HUDEP-2 (cell line): Measurements from ENCODE around the gene PTPRF.
"Not testable (repeated sequence)": the region's sequence is repeated elsewhere in the genome, so short reads cannot be mapped to it uniquely, and the experiment has no call there.

Experiments
- DNase-seq, 76 experiments: peaks; one replicate each; lab custom pipeline; 2025; ENCODE audit not compliant: unreplicated experiment in 76 of 76; lab: John Stamatoyannopoulos, UW

PTPRF gene

DNA sequence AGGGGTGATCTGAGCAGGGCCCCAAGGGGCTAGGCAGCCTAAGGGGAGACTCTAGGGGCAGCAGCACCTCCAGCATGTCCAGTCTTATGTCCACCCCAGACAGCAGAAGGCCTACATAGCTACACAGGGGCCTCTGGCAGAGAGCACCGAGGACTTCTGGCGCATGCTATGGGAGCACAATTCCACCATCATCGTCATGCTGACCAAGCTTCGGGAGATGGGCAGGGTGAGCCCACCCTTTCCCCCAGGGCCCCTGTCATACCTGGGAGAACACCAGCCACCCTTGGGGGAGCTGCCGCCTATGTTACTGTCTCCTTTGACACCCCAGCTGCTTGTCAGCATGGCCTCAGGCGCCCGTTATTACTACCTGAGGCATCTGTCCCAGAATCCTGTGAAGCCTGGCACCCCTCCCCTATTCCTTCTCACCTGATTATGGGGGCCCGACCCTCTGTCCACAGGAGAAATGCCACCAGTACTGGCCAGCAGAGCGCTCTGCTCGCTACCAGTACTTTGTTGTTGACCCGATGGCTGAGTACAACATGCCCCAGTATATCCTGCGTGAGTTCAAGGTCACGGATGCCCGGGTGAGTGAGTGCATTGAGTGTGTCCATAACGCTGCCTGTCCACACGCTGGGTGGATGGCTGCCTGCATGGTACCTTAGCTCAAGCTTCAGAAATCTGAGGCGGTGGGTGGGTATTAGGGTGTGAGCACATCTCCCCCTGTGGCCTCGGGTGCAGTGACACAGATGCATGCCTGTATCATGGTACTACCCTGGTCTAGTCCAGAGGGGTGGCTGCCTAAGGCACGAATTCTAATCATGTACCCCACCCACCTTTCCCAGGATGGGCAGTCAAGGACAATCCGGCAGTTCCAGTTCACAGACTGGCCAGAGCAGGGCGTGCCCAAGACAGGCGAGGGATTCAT, 89.6 kb downstream of the PTPRF start:
- DNase-seq: no peak

DNA sequence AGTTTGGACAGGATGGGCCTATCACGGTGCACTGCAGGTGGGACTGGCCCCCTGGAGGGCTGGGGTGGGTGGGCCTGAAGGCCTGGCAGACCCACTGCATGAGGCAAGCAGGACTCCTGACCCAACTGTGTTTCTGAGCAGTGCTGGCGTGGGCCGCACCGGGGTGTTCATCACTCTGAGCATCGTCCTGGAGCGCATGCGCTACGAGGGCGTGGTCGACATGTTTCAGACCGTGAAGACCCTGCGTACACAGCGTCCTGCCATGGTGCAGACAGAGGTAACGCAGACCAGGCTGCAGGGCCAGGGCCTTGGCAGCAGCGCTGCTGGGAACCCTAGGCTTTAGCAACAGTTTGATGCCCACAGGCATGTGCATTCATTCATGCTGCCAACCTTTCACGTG, 90.3 kb downstream of the PTPRF start:
- no peak for DNase-seq

DNA sequence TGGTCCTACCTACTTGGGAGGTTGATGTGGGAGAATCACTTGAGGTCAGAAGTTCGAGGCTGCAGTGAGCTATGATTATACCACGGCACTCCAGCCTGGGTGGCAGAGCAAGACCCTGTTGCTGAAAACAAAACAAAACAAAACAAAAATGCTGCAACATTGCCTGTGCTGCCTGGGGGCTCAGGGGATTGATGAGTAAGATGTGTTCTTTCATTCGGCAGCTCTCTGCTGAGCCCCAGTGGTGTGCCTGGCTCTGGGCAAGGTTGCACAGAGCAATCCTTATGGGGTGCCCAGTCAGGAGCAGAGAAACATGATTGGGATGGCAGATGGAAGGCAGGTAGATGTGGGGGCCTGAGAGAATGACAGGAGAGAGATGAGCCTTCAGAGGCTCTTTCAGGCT, 90.7 kb downstream of the PTPRF start:
- DNase-seq: no peak

DNA sequence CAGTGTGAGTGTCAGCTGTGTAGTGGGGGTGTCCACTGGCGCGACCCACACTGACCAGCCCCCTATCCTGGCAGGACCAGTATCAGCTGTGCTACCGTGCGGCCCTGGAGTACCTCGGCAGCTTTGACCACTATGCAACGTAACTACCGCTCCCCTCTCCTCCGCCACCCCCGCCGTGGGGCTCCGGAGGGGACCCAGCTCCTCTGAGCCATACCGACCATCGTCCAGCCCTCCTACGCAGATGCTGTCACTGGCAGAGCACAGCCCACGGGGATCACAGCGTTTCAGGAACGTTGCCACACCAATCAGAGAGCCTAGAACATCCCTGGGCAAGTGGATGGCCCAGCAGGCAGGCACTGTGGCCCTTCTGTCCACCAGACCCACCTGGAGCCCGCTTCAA, 91.2 kb downstream of the PTPRF start:
- no peak for DNase-seq

DNA sequence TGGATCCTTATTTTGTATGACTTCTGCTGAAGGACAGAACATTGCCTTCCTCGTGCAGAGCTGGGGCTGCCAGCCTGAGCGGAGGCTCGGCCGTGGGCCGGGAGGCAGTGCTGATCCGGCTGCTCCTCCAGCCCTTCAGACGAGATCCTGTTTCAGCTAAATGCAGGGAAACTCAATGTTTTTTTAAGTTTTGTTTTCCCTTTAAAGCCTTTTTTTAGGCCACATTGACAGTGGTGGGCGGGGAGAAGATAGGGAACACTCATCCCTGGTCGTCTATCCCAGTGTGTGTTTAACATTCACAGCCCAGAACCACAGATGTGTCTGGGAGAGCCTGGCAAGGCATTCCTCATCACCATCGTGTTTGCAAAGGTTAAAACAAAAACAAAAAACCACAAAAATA, 91.8 kb downstream of the PTPRF start:
- DNase-seq: no peak

DNA sequence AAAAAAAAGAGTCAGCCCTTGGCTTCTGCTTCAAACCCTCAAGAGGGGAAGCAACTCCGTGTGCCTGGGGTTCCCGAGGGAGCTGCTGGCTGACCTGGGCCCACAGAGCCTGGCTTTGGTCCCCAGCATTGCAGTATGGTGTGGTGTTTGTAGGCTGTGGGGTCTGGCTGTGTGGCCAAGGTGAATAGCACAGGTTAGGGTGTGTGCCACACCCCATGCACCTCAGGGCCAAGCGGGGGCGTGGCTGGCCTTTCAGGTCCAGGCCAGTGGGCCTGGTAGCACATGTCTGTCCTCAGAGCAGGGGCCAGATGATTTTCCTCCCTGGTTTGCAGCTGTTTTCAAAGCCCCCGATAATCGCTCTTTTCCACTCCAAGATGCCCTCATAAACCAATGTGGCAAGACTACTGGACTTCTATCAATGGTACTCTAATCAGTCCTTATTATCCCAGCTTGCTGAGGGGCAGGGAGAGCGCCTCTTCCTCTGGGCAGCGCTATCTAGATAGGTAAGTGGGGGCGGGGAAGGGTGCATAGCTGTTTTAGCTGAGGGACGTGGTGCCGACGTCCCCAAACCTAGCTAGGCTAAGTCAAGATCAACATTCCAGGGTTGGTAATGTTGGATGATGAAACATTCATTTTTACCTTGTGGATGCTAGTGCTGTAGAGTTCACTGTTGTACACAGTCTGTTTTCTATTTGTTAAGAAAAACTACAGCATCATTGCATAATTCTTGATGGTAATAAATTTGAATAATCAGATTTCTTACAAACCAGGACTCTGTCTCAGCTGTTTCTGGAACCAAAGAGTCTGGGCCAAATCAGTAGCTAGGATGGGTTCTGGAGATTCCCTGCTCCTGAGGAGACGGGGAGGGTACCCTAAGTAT, 92.5 kb downstream of the PTPRF start:
- no peak for DNase-seq

DNA sequence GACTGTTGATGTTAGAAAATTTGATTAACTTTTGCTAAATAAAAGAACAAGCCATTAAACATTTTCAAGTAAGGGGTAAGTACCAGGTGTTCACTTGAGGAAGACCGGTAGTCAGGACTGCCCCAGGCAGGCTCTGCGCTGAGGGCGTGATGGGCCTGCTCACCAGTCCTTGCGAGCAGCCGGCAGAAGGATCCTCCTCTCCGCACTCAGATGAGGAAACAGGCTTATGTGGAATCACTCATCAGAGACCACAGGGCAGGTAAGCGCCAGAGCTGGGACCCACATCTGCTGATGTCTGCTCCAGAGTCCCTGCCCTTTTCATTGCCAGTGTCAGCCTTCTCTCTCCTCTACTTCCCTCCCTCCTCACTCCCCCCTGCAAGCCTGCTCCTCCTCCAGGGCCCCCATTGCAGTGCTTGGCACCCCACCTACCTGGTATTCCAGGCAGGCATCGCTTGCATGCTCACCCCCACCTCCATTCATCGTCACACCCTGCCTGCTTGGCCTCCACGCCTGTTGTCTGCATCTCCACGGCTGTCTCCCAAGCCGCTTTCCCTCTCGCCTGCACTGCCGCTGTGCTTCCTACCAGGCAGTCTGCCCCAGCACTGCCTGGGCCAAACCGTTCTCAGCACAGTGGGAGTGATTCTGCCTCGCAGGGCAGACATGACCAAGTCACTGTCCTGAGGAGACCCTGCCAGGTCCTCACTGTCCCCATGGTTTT, 94.5 kb downstream of the PTPRF start:
- DNase-seq: no peak

DNA sequence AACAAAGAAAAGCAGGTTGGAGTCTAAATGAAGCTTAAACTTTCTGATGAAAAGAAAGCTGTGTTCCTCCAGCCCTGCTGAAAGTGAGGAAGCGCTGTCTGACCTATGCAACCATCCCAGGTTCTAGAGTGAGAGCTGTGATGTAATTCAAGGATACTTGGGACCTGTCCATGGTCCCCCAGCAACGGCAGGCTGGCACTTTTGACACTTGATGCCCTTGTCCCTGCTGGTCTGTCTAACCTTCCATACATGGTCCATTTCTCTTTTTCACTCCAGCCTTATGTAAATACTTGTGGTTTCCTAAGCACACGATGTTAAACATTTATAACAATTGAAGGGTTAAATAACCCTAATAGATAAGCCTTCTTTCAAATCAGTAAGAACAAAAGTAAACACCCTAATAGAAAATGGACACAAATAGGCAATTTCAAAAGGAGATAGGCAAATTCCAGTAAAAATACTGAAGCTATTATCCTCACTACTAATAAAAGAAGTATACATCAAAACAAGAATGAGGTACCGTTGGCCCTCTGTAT, 101.5 kb downstream of the PTPRF start:
- no peak for DNase-seq

DNA sequence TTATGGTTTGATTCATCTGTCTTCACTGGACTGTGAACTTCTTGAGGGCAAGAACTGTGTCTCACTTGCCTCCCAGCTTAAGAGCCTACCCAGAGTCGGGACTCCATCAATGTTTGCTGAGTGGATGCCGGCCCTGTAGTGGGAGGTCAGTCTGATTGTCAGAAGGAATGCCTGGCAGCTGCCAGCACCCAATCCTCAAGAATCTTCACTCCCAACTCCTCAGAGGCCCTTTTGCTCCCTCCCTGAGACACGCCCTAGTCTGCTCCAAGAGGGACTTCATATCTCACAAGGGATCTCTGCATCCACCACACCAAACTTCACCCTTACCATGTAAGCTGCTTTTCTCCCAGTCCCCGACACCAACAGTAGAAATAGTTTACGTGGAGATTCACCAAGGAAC, 104.0 kb downstream of the PTPRF start:
- DNase-seq: no peak

DNA sequence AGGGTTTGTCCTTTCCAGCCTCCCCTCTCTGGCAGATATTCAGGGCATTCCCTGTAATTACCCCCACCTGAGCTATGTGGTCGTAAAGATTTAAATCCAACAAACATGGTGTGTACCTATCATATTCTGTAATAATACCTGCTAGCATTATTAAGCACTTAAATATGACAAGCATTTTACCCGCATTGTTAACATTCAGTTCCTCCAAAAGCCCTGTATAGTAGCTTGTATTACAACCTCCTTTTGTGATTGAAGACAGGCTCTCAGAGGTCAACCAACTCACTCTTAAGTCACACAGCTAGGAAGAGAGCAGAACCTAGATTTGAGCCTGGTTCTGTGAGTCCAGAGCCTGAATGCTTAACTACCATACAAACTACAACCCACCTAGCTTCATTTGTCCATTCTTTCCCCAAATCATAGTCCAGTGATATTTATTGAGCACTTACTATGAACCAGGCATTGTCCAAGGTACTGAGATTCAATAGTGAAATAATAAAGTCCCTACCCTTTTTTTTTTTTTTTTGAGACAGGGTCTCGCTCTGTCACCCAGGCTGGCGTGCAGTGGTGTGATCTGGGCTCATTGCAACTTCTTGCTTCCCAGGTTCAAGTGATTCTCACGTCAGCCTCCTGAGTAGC, 105.4 kb downstream of the PTPRF start:
- DNase-seq: no peak

DNA sequence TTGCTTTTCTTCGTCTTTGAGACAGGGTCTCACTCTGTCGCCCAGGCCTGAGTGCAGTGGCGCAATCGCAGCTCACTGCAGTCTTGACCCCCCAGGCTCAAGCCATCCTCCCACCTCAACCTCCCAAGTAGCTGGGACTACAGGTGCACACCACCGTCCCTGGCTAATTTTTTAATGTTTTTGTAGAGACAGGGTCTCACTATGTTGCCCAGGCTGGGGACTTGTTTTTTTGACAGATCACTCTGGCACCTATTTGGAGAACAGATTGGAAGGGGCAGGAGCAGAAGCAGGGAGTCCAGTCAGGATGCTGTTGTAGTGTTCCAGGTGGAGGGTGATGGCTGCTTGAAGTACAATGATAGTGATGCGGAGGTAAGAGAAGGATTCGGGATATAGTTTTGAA, 106.6 kb downstream of the PTPRF start:
- no peak for DNase-seq

DNA sequence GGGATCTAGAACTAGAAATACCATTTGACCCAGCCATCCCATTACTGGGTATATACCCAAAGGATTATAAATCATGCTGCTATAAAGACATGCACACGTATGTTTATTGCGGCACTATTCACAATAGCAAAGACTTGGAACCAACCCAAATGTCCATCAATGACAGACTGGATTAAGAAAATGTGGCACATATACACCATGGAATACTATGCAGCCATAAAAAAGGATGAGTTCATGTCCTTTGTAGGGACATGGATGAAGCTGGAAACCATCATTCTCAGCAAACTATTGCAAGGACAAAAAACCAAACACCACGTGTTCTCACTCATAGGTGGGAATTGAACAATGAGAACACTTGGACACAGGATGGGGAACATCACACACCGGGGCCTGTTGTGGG, 107.7 kb downstream of the PTPRF start:
- DNase-seq: not testable (repeated sequence)

DNA sequence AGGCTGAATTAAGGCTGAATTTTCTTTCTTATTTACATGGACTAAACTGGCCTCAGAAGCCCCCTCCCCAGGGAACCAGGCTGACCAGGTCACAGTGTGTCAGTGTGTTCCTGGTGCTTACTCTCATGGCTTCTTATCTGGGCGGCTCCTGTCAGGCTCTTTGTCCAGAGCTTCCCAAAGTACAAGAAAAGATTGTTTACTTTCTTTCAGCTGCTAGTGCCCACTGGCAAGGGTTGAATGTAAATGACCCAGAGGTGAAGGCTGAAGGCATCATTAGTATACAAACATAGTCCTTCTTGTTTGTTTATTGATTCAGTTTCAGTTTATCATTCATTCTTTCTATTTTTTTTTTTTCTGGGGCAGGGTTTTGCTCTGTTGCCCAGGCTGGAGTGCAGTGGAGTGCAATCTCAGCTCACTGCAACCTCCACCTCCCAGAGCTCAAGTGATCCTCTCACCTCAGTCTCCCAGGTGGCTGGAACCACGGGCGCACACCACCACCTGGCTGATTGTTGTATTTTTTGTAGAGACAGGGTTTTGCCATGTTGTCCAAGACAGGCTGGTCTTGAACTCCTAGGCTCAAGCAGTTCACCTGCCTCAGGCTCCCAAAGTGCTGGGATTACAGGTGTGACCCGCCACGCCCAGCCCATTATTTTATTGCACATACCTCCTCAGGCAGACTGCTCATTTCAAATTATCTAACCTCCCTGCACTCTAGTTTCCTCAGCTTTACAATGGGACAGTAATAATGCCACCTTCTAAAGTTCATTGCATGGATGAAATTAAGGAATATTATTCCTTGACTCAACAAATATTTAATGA, 109.5 kb downstream of the PTPRF start:
- DNase-seq: no peak

DNA sequence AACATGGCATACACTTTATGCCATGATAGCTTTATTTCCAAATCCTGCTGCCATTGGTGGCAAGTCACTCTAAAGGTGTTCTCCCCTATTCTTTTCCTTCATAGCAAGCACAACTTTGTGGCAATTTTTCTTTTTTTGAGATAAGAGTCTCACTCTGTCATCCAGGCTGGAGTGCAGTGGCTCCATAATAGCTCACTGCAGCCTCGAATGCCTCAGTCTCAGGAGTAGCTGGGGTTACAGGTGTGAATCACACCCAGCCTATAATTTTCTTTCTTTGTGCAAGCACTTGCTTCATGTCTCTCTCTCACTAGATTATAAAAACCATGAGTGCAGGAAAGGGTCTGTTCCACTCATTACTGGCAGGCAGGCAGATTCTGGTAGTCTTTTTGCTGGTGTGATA, 113.9 kb downstream of the PTPRF start:
- no peak for DNase-seq

DNA sequence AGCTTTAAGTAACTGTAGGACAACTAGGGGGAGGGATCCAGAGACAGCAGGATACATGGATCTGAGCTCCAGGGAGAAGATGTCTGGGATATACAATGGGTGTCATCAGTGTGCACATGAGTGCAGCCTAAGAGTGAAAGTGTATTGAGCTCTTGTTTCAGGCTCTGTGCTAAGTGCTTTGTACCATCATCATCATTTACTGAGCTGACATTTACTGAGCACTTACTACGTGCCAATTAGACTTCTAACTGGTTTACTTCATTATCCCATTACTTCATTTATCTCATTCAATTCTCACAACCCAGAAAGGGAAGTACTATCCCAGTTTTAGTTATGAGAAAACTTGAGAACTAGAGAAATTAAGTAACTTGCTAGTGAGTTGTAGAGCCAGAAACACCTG, 114.8 kb downstream of the PTPRF start:
- no peak for DNase-seq

DNA sequence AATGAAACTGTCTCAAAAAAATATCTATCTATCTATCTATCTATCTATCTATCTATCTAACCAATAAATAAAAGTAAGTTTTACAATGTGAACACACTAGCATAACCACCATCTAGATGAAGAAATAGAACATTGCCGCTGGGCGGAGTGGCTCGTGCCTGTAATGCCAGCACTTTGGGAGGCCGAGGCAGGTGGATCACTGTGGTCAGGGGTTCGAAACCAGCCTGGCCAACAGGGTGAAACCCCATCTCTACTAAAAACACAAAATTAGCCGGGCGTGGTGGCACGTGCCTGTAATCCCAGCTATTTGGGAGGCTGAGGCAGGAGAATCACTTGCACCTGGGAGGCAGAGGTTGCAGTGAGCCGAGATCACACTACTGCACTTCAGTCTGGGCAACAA, 116.6 kb downstream of the PTPRF start:
- not testable (repeated sequence) for DNase-seq

DNA sequence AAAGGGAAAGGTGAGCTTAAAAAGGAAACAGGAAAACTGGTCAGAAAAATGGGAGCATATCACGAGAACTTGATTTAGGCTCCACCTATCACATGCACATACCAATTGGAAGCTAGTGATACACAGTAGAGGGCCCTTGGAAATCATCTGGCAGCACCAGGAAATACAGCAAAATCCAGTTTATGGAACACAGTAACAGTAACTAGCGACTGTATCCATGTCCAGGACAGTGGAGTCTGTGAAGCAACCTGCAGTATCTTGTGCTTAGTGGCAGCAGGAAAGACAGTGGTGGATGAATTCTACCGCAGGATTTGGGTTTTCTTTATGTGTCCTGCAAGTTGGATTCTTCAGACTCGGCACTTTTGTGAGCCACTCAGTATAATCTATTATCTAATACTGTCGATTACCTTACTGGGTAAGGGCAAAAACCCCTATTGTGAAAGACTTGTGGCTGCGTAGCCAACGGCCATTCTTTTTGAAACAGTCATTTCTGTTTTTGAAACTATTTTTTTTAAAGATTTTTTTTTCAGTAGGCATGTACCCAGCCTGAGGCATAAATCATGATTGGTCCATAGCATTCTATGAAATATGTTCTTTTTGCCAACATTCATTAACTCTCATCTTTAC, 117.7 kb downstream of the PTPRF start:
- DNase-seq: peak in 1 of 76 experiments; percentile 3

DNA sequence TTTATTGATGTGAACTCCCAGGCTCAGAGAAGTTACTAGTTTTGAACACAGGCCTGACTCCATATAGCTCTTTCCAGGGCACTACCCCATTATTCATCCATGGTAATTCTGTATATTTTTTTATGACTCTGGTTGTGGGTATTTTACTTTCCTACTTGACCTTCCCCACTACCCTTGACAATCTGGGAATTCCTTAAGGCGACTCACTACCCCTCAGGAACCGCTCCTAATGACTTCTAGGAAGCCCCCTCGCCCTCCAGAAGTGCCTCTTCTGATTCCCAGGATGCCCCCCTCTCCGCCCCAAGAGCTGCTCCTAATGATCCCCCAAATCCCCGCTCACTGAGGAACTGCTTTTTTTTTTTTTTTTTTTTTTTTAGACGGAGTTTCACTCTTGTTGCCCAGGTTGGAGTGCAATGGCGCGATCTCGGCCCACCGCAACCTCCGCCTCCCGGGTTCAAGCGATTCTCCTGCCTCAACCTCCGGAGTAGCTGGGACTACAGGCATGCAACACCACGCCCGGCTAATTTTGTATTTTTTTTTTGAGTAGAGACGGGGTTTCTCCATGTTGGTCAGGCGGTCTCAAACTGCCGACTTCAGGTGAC, 118.3 kb downstream of the PTPRF start:
- no peak for DNase-seq
